ENCODE results near the gene LARGE1. TPM values are rescaled to one million over a fixed set of nuclear protein-coding genes. Genes with fewer than 3 reads are reported as not detected.

LARGE1 gene
- total and polyA plus RNA-seq, 2 of the 8 experiments (the other 6 are each of a cell fraction or from before 2014, with no cell fraction given): 43.7 to 83.0 TPM

DNA sequence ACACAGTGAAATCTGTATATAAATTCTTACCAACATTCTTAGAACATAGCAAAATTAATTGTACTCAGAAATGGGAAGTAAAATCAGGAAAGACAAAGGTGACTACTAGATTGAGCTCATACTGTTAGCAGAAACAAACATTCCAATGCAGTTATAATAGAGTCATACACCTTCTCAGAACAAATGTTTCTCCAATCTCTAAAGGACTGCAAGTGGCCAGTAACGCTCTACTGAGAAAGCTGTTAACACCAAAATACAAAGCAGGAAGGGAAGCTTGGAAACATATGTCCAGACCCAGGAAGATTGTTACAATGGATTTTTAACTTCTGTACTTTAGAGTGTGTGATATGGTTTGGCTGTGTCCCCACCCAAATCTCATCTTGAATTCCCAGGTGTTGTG lies 341.5 kb downstream of the LARGE1 start:
- 94% methylated on average over 1 of the region's 1 CpG; no CpG with 5 or more reads in 1 of the 2 experiments for WGBS, 2 experiments (ENCODE audit: extremely low coverage in 1 of 2, insufficient coverage in 1 of 2, insufficient read length in 1 of 2, insufficient replicate concordance in 2 of 2, low coverage in 1 of 2, low lambda C conversion rate in 2 of 2, missing lambda C conversion rate in 1 of 2)
- CTCF ChIA-PET (ENCODE audit: partially characterized antibody): interaction anchor here (0.9 to 4.0 kb wide), 7 partner anchors 15 to 531 kb away, joined by 3 to 58 read pairs (median 3); no protein-coding TSS in a partner anchor
- POLR2A ChIA-PET (ENCODE audit: partially characterized antibody): no interaction called here

More for the DNA sequence above, 341.5 kb downstream of the LARGE1 start:
- H3K14ac ChIP-seq (ENCODE audit: insufficient read length): no peak overlapping the region
- H2BK5ac ChIP-seq (ENCODE audit: low read depth, low read length): no peak overlapping the region
- no peaks in the 10 kb centered on the region for H3K9me3 ChIP-seq (ENCODE audit: insufficient read depth in 2 of 2, low read depth in 1 of 2, low read length in 1 of 2)
- H4K8ac ChIP-seq (ENCODE audit: extremely low read depth, insufficient read depth, low read length): no peak overlapping the region
- no peak overlapping the region for H2BK12ac ChIP-seq (ENCODE audit: low read depth, low read length)
- H3K23me2 ChIP-seq (ENCODE audit: low read depth, low read length): no peaks in the 10 kb centered on the region
- H4K91ac ChIP-seq (replicated peaks; ENCODE audit: insufficient read length, low read length): no peak overlapping the region
- H3K79me2 ChIP-seq (ENCODE audit: control insufficient read depth in 1 of 2, insufficient read depth in 2 of 2, low read length in 2 of 2): peaks cover 0 to 8% of the 10 kb centered on the region in 2 experiments; a peak in 1 of 4 replicates
- H3K56ac ChIP-seq (replicated peaks; ENCODE audit: insufficient read length, low read depth, low read length): no peak overlapping the region
- no peaks in the 10 kb centered on the region for H3K27me3 ChIP-seq (replicated peaks in 1 of 4; ENCODE audit: control insufficient read depth in 3 of 4, extremely low read depth in 1 of 4, insufficient read depth in 3 of 4, low read length in 3 of 4)
- DNase-seq (ENCODE audit: low read depth in 1 of 2, low spot score in 2 of 2) (no peak), FAIRE-seq (no peak)
- H4K5ac ChIP-seq (ENCODE audit: insufficient read length, low read depth, low read length): no peak overlapping the region
- TF ChIP-seq POLR2AphosphoS5 (IDR thresholded peaks at IDR 0.05; ENCODE audit: low read depth, low read length): no peak
- TF ChIP-seq CBX5 (IDR thresholded peaks at IDR 0.05; ENCODE audit: low read depth, low read length): no peak
- TF ChIP-seq TBP (IDR thresholded peaks at IDR 0.05; ENCODE audit: low read depth, low read length): no peak
- TF ChIP-seq SIRT6 (IDR thresholded peaks at IDR 0.05; ENCODE audit: low read length): no peak
- no peak for TF ChIP-seq BACH1 (IDR thresholded peaks at IDR 0.05; ENCODE audit: low read length)
- no peak for TF ChIP-seq SIN3A (conservative IDR thresholded peaks at IDR 0.05 in 1 of 2, IDR thresholded peaks at IDR 0.05 in 1 of 2; ENCODE audit: low read depth in 1 of 2, low read length in 2 of 2)
- TF ChIP-seq SUZ12 (IDR thresholded peaks at IDR 0.05; ENCODE audit: low read length): no peak
- TF ChIP-seq ZNF274 (IDR thresholded peaks at IDR 0.05; ENCODE audit: borderline replicate concordance, extremely low read depth, low read length): no peak
- no peak for TF ChIP-seq HDAC2 (IDR thresholded peaks at IDR 0.05; ENCODE audit: borderline replicate concordance in 1 of 2, low read depth in 2 of 2, low read length in 2 of 2)
- no peak for TF ChIP-seq RXRA (IDR thresholded peaks at IDR 0.05; ENCODE audit: insufficient read depth, low read depth, low read length)
- peaks cover 2% of the 10 kb centered on the region; the same call in 1 of the 2 replicates for H3K79me1 ChIP-seq (ENCODE audit: low read depth, low read length)
- H3K36me3 ChIP-seq (ENCODE audit: control insufficient read depth in 2 of 4, insufficient read depth in 4 of 4, low read length in 3 of 4): no peaks in the 10 kb centered on the region
- no peak overlapping the region for H2AFZ ChIP-seq (ENCODE audit: low read length)
- H2BK20ac ChIP-seq (ENCODE audit: low read length): no peak overlapping the region
- no peak overlapping the region for H2BK120ac ChIP-seq (replicated peaks; ENCODE audit: low read depth, low read length)
- H3K4me2 ChIP-seq (ENCODE audit: insufficient read depth in 1 of 2, low read depth in 2 of 2, low read length in 2 of 2): no peak overlapping the region
- H4K20me1 ChIP-seq (replicated peaks in 1 of 2; ENCODE audit: control insufficient read depth in 1 of 2, insufficient read depth in 2 of 2, low read length in 2 of 2): peaks cover 0 to 2% of the 10 kb centered on the region in 2 experiments
- no peak overlapping the region for H3K27ac ChIP-seq (ENCODE audit: low read depth, low read length)
- H3K4ac ChIP-seq (replicated peaks; ENCODE audit: insufficient read length, low read depth, low read length): no peak overlapping the region
- H3K4me3 ChIP-seq (ENCODE audit: extremely low read depth in 1 of 4, insufficient read depth in 2 of 4, low read depth in 3 of 4, low read length in 4 of 4): no peak overlapping the region
- H2AK5ac ChIP-seq (ENCODE audit: low read depth, low read length): no peak overlapping the region
- H3K23ac ChIP-seq (ENCODE audit: insufficient read length): no peak overlapping the region
- no peaks in the 10 kb centered on the region for H3K4me1 ChIP-seq (replicated peaks in 1 of 4; ENCODE audit: control insufficient read depth in 3 of 4, insufficient read depth in 4 of 4, low read length in 3 of 4)
- no peak overlapping the region for H3K9ac ChIP-seq (replicated peaks in 1 of 4; ENCODE audit: extremely low read depth in 1 of 4, low read depth in 3 of 4, low read length in 3 of 4)
- no peak overlapping the region for H2BK15ac ChIP-seq (ENCODE audit: low read length)
- H3K18ac ChIP-seq (ENCODE audit: extremely low read depth, low read length): no peak overlapping the region
